HepG2 (cell line): ENCODE data around the gene FOXA1. TPM values are rescaled to one million over a fixed set of nuclear protein-coding genes. Genes with fewer than 3 reads are reported as not detected.
A peak's percentile ranks its signal among the peaks of the same experiment; 100 is the strongest.

Source experiments
- ARNTL ChIP-seq: sonication (generic); formaldehyde crosslinking; IDR thresholded peaks from 2 replicates; pipeline ENCODE4 v1.4.0; 2020; ENCODE audit warnings: mild to moderate bottlenecking, missing genetic modification reagents
- ATF1 ChIP-seq: IDR thresholded peaks from 2 replicates; pipeline ENCODE4 v1.6.1; 2016; ENCODE audit warnings: mild to moderate bottlenecking, control low read depth
- CBX5 ChIP-seq: sonication (generic); formaldehyde crosslinking; IDR thresholded peaks from 2 replicates; pipeline ENCODE4 v1.4.0; 2020; ENCODE audit warnings: missing genetic modification reagents, borderline replicate concordance
- CEBPB ChIP-seq: IDR thresholded peaks from 2 replicates; pipeline ENCODE4 v1.6.1; 2011; ENCODE audit warnings: low read depth, low read length, improper control_type of control experiment, borderline replicate concordance
- DMAP1 ChIP-seq: IDR thresholded peaks from 2 replicates; pipeline ENCODE4 v1.6.1; 2016
- DR1 ChIP-seq: sonication (generic); formaldehyde crosslinking; IDR thresholded peaks from 2 replicates; pipeline ENCODE4 v1.8.0; 2021; ENCODE audit warnings: mild to moderate bottlenecking, missing genetic modification reagents, inconsistent platforms
- FOXK2 ChIP-seq: fragments of 450-650 bp; IDR thresholded peaks from 2 replicates; pipeline ENCODE4 v1.6.1; 2016
- IKZF1 ChIP-seq: fragments of 450-650 bp; IDR thresholded peaks from 2 replicates; pipeline ENCODE4 v1.7.1; 2016
- ISL2 ChIP-seq: sonication (generic); formaldehyde crosslinking; IDR thresholded peaks from 2 replicates; pipeline ENCODE4 v1.5.0; 2020; ENCODE audit warnings: missing genetic modification reagents
- JUN ChIP-seq: sonication (generic); formaldehyde crosslinking; IDR thresholded peaks from 2 replicates; pipeline ENCODE4 v1.4.0; 2020; ENCODE audit warnings: mild to moderate bottlenecking, missing genetic modification reagents
- KAT7 ChIP-seq: IDR thresholded peaks from 2 replicates; pipeline ENCODE4 v1.6.1; 2018; ENCODE audit warnings: borderline replicate concordance, missing compliant biosample characterization
- KDM5A ChIP-seq: fragments of 200-600 bp; sonication (generic); IDR thresholded peaks from 2 replicates; pipeline ENCODE4 v1.7.0; 2018; ENCODE audit warnings: antibody characterized with exemption, mild to moderate bottlenecking, low read length, borderline replicate concordance
- NFKBIZ ChIP-seq: IDR thresholded peaks from 2 replicates; pipeline ENCODE4 v1.6.1; 2018; ENCODE audit warnings: missing genetic modification reagents, missing compliant biosample characterization
- PHF21A ChIP-seq: sonication (generic); formaldehyde crosslinking; IDR thresholded peaks from 2 replicates; pipeline ENCODE4 v1.5.0; 2020; ENCODE audit warnings: mild to moderate bottlenecking, missing genetic modification reagents
- RAD21 ChIP-seq: fragments of 450-650 bp; formaldehyde crosslinking; IDR thresholded peaks from 2 replicates; pipeline ENCODE4 v1.5.0; 2020; ENCODE audit warnings: mild to moderate bottlenecking
- RELA ChIP-seq: sonication (generic); formaldehyde crosslinking; IDR thresholded peaks from 2 replicates; pipeline ENCODE4 v1.4.0; 2020; ENCODE audit warnings: missing genetic modification reagents
- RNF2 ChIP-seq: fragments of 450-650 bp; conservative IDR thresholded peaks from 2 replicates; pipeline ENCODE4 v1.6.1; 2016; ENCODE audit warnings: low read depth
- SCMH1 ChIP-seq: sonication (generic); formaldehyde crosslinking; IDR thresholded peaks from 2 replicates; pipeline ENCODE4 v1.9.0; 2021; ENCODE audit warnings: missing genetic modification reagents, mild to moderate bottlenecking, borderline replicate concordance
- SP2 ChIP-seq: sonication (generic); formaldehyde crosslinking; IDR thresholded peaks from 2 replicates; pipeline ENCODE4 v1.5.1; 2020; ENCODE audit warnings: mild to moderate bottlenecking, missing genetic modification reagents
- TGIF2 ChIP-seq: IDR thresholded peaks from 2 replicates; pipeline ENCODE4 v1.6.1; 2016; ENCODE audit warnings: control low read depth, missing compliant biosample characterization
- TOE1 ChIP-seq: sonication (generic); formaldehyde crosslinking; IDR thresholded peaks from 2 replicates; pipeline ENCODE4 v1.4.0; 2020; ENCODE audit warnings: mild to moderate bottlenecking, missing genetic modification reagents
- U2AF2 ChIP-seq: fragments of 200-400 bp; formaldehyde crosslinking; IDR thresholded peaks from 2 replicates; pipeline ENCODE4 v1.6.1; 2017; ENCODE audit warnings: low read depth, mild to moderate bottlenecking, low read length
- XRCC5 ChIP-seq: fragments of 200-400 bp; formaldehyde crosslinking; optimal IDR thresholded peaks from 2 replicates; pipeline ENCODE3; 2017; ENCODE audit warnings: mild to moderate bottlenecking, low read length
- ZBTB42 ChIP-seq: sonication (generic); formaldehyde crosslinking; IDR thresholded peaks from 2 replicates; pipeline ENCODE4 v1.5.0; 2020; ENCODE audit warnings: mild to moderate bottlenecking, missing genetic modification reagents
- ZEB1 ChIP-seq: IDR thresholded peaks from 2 replicates; pipeline ENCODE4 v1.6.1; 2012; ENCODE audit warnings: mild to moderate bottlenecking, low read depth, inconsistent platforms; ENCODE audit not compliant: insufficient replicate concordance
- ZMYM2 ChIP-seq: sonication (generic); formaldehyde crosslinking; IDR thresholded peaks from 2 replicates; pipeline ENCODE4 v1.8.0; 2022; ENCODE audit warnings: mild to moderate bottlenecking, missing genetic modification reagents
- ZNF280B ChIP-seq: sonication (generic); formaldehyde crosslinking; IDR thresholded peaks from 2 replicates; pipeline ENCODE4 v1.5.0; 2020; ENCODE audit warnings: missing genetic modification reagents, mild to moderate bottlenecking, borderline replicate concordance
- ZNF343 ChIP-seq: sonication (generic); formaldehyde crosslinking; IDR thresholded peaks from 2 replicates; pipeline ENCODE4 v1.4.0; 2020; ENCODE audit warnings: mild to moderate bottlenecking, missing genetic modification reagents
- ZNF747 ChIP-seq: sonication (generic); formaldehyde crosslinking; IDR thresholded peaks from 2 replicates; pipeline ENCODE4 v1.8.1; 2023; ENCODE audit warnings: missing genetic modification reagents, mild to moderate bottlenecking, borderline replicate concordance
- ZSCAN21 ChIP-seq: sonication (generic); formaldehyde crosslinking; IDR thresholded peaks from 2 replicates; pipeline ENCODE4 v1.8.0; 2022; ENCODE audit warnings: mild to moderate bottlenecking, missing genetic modification reagents, moderate library complexity, borderline replicate concordance
- polyA plus RNA-seq, 8 experiments: library from polyadenylated mRNA; depleted of rRNA in 3 of 8; stranded (reverse) in 7 of 8; unstranded in 1 of 8; fragments of >200 nt; fragmentation: Illumina TruSeq in 4 of 8; extraction: Trizol in 4 of 8; gene quantifications; 2 replicates each; pipeline versions ENCODE4 v1.2.1 to v1.2.3, GENCODE V29; 2011 to 2016; ENCODE audit warnings: low read depth in 4 of 8, missing spikeins in 1 of 8, mixed read lengths in 1 of 8; ENCODE audit not compliant: insufficient read depth in 1 of 8
- total RNA-seq, 5 experiments: library from RNA; depleted of rRNA; stranded (reverse); fragments of >200 nt; fragmentation: Illumina TruSeq; extraction: Trizol; gene quantifications; 2 replicates each; pipeline ENCODE4 v1.2.3, GENCODE V29; 2016; ENCODE audit warnings: low read depth in 1 of 5

FOXA1 gene
- total and polyA plus RNA-seq, 2 of the 13 experiments (the other 11 are each of a cell fraction or from before 2014, with no cell fraction given) = 43.4 to 58.6 TPM

DNA sequence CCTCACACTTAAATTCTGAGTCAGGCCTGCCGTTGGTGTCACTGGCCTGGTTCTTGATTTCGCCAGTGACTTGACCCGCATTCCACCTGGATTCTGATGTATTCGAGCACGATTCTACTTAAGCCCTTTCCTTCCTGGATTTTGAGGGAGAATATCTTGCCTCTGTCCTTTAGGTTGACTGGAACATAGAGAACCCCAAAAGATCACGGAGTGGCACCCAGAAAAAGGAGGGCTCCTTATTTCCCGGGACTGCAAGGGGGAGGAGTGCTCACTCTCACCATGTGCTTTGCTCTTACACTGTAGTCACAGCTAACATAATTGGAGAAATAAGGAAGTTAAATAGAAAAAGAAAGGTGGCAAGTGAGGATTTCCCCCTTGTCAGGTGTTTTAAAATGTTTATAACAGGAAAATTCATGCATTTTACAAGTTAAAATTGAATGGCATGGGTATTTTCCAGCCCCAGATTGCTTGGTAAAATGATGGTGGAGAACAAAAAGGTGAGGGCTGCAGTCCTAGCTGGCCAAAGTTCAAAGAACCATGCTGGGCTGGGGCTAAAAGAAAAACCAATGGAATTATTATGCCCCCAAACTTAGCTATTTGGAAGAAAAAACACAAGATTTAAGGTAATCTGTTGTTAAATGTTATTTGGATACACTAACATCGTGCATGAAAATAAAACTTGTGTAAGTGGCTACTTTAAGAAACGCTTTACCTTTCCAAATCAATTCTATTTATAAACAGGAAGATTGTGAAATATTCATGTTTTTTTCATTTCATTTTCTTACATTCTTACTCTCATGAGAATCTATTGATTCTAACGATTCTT lies 8.9 kb downstream of the FOXA1 start (continued):
- TF ChIP-seq ZNF280B (CRISPR knock-in tag) = no peak
- no peak for TF ChIP-seq DR1 (CRISPR knock-in tag)
- peak; percentile 64; the same call in 1 of the 2 replicates for TF ChIP-seq CEBPB
- TF ChIP-seq ZNF747 (CRISPR knock-in tag) = no peak
- TF ChIP-seq TGIF2 (CRISPR knock-in tag) = no peak
- TF ChIP-seq ZEB1 = no peak
- TF ChIP-seq U2AF2 = no peak
- TF ChIP-seq ISL2 (CRISPR knock-in tag) = 0 out of 2 replicates have a peak, but pooled peaks have one; percentile 30
- no peak for TF ChIP-seq ZMYM2 (CRISPR knock-in tag)
- 0 out of 2 replicates have a peak, but pooled peaks have one; percentile 34 for TF ChIP-seq ZSCAN21
- TF ChIP-seq ZBTB42 = no peak
- TF ChIP-seq RELA = no peak
- no peak for TF ChIP-seq IKZF1
- TF ChIP-seq SP2 (CRISPR knock-in tag) = no peak
- no peak for TF ChIP-seq KAT7 (CRISPR knock-in tag)
- no peak; the same call in 1 of the 2 replicates for TF ChIP-seq NFKBIZ (CRISPR knock-in tag)
- TF ChIP-seq PHF21A (CRISPR knock-in tag) = no peak
- no peak for TF ChIP-seq ARNTL (CRISPR knock-in tag)
- no peak for TF ChIP-seq RNF2
- TF ChIP-seq CBX5 (CRISPR knock-in tag) = no peak
- TF ChIP-seq KDM5A = no peak
- 0 out of 2 replicates have a peak, but pooled peaks have one; percentile 9 for TF ChIP-seq TOE1 (CRISPR knock-in tag)
- TF ChIP-seq SCMH1 (CRISPR knock-in tag) = no peak
- TF ChIP-seq FOXK2 = no peak
- peak; percentile 85; the same call in 1 of the 2 replicates for TF ChIP-seq DMAP1 (CRISPR knock-in tag)
- TF ChIP-seq RAD21 = no peak
- TF ChIP-seq XRCC5 = no peak
- no peak for TF ChIP-seq JUN (CRISPR knock-in tag)
- no peak for TF ChIP-seq ZNF343 (CRISPR knock-in tag)
- TF ChIP-seq ATF1 (CRISPR knock-in tag) = no peak
